HG03159 (cell line): ENCODE results near the gene RXRA.
A peak's percentile ranks its signal among the peaks of the same experiment; 100 is the strongest.
"Not testable (repeated sequence)": the region's sequence is repeated elsewhere in the genome, so short reads cannot be mapped to it uniquely, and the experiment has no call there.

Experiments
- ATAC-seq: cut with Tn5 transposase; IDR thresholded peaks from one replicate; pipeline ENCODE4 v1.9.1; 2021; ENCODE audit warnings: mild to moderate bottlenecking, moderate library complexity; ENCODE audit not compliant: unreplicated experiment

RXRA gene

GRCh38 chr9:134293611-134294152 lies 32.6 kb upstream of the RXRA start:
- ATAC-seq: no peak

GRCh38 chr9:134294153-134295071 lies 31.8 kb upstream of the RXRA start:
- no peak for ATAC-seq

DNA sequence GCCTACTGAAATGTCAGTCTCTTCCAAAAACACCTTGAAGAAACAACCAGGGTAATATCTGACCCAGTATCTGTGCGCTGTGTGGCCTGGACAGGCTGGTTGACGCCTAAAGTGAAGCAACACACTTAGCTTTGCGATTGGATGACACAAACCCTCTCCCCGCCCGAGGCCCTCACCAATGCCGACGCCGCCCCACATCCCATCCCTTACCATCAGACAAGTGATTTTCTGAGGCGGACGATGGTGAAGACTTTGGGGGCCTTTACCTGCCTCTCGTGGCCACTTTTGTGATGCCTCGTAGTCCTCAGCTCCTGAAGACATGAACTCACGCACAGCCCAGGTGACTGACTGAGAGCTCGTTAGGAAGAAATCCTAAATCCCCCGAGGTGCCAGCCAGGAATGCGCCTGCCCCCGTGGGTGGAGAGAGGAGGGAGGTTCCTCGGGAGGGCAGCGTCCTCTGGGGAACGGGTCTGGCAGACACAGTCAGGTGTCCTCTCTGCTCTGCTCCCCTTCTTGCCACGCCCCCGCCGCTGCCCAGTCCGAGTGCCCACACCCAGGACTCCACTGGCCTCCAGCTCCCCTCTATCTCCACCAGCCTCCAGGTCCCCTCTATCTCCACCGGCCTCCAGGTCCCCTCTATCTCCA lies 31.0 kb upstream of the RXRA start:
- ATAC-seq: no peak

GRCh38 chr9:134295746-134296250 lies 30.5 kb upstream of the RXRA start:
- no peak for ATAC-seq

DNA sequence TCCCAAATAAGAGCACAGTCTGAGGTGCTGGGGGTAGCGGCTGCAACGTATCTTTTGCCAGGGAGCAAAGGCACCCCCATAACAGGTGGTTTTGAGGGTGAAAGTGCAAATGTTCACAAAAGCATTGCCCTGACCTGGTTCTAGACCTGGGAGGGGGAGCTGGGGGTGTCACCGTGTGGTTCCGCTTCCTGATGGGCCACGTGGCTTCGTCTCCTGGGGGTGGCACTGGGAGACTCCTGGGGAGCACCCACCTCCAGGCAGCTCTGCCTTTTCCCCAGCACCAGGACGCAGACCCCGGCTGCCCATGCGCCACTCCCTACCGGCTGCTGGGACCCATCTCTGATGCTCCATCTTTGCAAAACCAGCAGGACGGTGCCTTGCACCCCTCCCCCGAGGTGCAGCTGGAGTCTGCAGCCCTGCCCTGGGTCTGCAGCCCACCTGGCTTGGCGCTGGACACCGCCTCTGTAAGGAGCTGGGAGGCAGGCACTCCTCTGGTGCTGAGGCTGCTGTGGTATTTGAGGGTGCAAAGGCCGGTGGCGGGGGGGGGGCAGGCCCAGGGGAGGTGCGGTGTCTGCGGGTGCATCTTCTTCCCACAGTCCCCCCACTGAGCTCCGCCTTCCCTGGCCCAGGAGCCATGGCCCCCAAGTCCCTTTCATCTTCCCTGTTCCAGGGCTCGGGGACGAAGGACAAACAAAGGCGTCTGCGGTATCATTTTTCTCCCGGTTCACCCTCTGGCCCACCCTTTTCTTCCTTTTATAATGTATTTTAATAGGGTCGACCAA lies 29.8 kb upstream of the RXRA start:
- ATAC-seq: no peak

GRCh38 chr9:134297083-134297410 lies 29.2 kb upstream of the RXRA start:
- no peak for ATAC-seq

DNA sequence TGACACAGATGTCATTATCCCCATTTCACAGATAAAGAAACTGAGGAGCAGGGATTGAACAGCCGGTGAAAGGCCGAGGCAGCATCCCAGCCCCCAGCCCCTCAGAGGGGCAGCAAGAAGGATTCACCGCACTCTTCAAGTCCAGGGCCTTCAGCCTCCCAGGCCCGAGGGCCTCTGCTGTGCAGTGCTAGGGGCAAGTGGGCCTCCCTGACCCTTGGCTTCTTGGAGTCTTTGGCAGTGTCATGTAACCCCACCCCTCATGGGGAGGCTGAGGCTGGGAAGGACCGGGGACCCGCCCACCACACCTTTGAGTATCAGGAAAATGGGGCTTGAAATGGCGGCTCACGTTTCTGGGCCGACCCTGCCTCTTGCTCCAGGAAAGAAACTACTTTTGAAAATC lies 28.7 kb upstream of the RXRA start:
- ATAC-seq: no peak

DNA sequence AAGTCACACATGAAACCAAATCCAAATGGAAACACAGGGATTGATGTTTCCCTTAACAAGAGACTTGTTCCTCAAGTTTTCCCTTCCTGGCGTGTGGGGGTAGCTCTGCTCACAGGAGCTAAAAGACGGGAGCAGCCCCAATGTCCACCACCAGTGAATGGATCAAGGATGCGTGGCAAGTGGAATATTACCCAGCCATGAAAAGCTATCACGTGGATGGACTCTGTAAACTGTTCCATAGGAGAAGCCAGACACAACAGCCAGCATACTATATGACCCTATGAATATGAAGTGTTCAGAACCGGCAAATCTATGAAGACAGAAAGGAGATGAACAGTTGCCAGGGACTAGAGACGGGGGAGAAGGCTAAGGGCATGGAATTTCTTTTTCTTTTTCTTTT lies 28.3 kb upstream of the RXRA start:
- ATAC-seq: no peak

GRCh38 chr9:134299068-134299467 lies 27.2 kb upstream of the RXRA start:
- ATAC-seq: no peak

- no peak for ATAC-seq
These were observed 26.4 kb upstream of the RXRA start for GRCh38 chr9:134299883-134300282.

DNA sequence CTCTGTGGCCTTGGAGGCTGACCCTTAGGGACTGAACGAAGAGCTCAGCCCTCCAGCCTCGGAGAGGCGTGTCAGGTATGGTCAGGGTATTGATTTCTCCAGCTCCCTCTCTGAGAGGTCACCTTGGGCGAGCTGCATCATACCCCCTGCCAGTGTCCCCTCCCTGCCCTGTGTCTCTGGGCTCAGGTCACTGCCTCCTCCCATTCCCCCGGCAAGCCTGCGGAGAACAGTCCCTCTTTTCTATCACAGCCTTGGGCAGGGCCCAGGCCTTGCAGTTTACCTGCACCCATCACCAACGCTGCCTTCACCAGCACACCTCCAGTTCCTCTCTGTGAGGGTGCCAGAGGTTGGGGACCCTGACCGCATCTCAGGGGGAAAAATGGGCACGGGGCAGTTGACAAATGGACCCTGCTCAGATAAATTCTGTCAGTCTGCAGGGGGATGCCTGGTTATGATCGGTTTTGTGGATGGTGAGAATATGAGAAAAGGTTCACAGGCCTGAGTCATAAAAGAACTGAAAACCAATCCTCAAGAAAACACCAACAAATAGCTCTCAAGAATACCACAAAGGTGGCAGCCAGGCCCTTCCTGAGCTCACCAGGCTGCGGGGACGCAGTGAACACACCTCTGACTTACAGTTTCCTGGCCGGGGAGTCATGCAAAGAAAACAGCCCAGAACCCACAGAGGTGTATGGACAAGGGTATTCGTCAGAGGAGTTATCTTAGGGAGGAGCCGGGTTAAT lies 24.7 kb upstream of the RXRA start:
- ATAC-seq: peak; percentile 54

GRCh38 chr9:134302130-134302817 lies 24.0 kb upstream of the RXRA start:
- ATAC-seq: no peak

- ATAC-seq: no peak
These were observed 22.7 kb upstream of the RXRA start for GRCh38 chr9:134303601-134304000.

GRCh38 chr9:134304261-134304660 lies 22.0 kb upstream of the RXRA start:
- ATAC-seq: no peak

- no peak for ATAC-seq
These were observed 21.6 kb upstream of the RXRA start for GRCh38 chr9:134304690-134305089.

GRCh38 chr9:134305533-134305932 lies 20.7 kb upstream of the RXRA start:
- no peak for ATAC-seq

- ATAC-seq: not testable (repeated sequence)
These were observed 20.2 kb upstream of the RXRA start for GRCh38 chr9:134306042-134306441.

DNA sequence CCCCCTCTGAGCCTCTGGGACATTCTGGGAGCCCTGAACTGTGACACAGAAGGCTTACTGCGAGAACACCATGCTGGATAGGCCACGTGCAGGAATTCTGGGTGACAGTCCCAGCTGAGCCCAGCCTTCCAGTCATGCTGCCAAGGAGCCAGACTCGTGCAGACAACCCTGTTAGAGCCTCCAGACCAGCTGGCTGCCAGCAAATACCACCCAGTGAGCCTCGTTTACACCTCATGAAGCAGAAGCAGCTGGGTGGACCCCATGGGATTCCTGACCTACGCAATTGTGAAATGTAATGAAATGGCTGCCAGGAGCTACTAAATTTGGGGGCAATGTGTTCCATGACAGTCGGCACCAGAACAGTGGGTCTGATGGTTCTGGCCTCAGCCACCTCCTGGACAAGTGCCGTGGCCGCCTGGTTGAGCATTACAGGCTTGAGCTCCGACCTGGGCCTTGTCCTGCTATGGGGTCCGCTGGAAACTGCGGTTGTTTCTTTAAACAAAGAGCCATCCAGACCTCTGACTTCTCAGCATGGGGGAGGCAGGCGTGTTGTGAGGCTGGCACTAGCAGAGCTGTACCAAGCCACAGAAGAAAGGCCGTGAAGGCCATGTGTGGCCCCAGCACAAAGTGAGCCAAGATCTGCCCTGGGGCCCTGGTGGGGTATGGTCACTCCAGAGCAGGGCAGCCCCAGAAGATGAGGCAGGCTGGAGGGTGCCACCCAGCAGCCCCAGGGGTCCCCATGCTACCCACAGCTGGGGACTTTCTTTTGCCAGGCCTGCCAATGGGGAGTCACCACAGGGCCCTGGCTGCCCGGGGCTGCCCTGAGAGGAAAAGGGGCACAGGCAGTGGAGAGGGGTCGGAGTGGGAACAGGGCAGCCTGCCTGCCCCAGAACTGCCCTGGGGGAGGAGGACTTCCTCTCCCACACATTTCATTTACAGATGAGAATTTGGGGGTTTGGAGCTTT lies 19.3 kb upstream of the RXRA start:
- no peak for ATAC-seq
